Activated CD8-positive, alpha-beta memory T cell treated with anti-CD3 and anti-CD28 coated beads for 1 hour (primary cell): ENCODE data around the gene MRPL32.
A peak's percentile ranks its signal among the peaks of the same experiment; 100 is the strongest.
"Not testable (repeated sequence)": the region's sequence is repeated elsewhere in the genome, so short reads cannot be mapped to it uniquely, and the experiment has no call there.

Experiments
- DNase-seq, 2 donors: peaks; one replicate each; pipeline ENCODE4 v3.0.0-alpha.2; 2020; ENCODE audit warnings: low read depth in 1 of 2; ENCODE audit errors: extremely low read depth in 1 of 2

The MRPL32 gene

GRCh38 chr7:42931834-42932651, at the start of gene MRPL32, which contains the start of gene PSMA2:
TSS of gene MRPL32 (plus strand) at chr7:42932376. CDS start at chr7:42932387, 11 bp downstream.
TSS of gene PSMA2 (minus strand) at chr7:42932174. CDS start at chr7:42932158, 16 bp downstream.
- peak; percentile 89 for DNase-seq

- DNase-seq = no peak
Measured at GRCh38 chr7:42883950-42884349, 48.2 kb upstream of the MRPL32 start.

- DNase-seq = not testable (repeated sequence)
Measured at GRCh38 chr7:42885183-42885582, 47.0 kb upstream of the MRPL32 start.

- DNase-seq = no peak
Measured at GRCh38 chr7:42886129-42886528, 46.0 kb upstream of the MRPL32 start.

GRCh38 chr7:42886893-42887505, 45.2 kb upstream of the MRPL32 start:
- no peak for DNase-seq

- DNase-seq = no peak
Measured at GRCh38 chr7:42893346-42894240, 38.6 kb upstream of the MRPL32 start.

GRCh38 chr7:42900842-42901241, 31.3 kb upstream of the MRPL32 start:
- no peak for DNase-seq

- no peak for DNase-seq
Measured at GRCh38 chr7:42902331-42902730, 29.8 kb upstream of the MRPL32 start.

- no peak for DNase-seq
Measured at GRCh38 chr7:42906181-42906580, 26.0 kb upstream of the MRPL32 start.

- no peak for DNase-seq
Measured at GRCh38 chr7:42907316-42907715, 24.9 kb upstream of the MRPL32 start.

- no peak for DNase-seq
Measured at GRCh38 chr7:42910306-42910705, 21.9 kb upstream of the MRPL32 start.

GRCh38 chr7:42911454-42912447, 20.4 kb upstream of the MRPL32 start, which contains the start of gene C7orf25:
TSS of gene C7orf25 (minus strand) at chr7:42912070. CDS start at chr7:42910900, 1,170 bp downstream.
- peak; percentile 88 to 93 for DNase-seq

GRCh38 chr7:42913591-42913990, 18.6 kb upstream of the MRPL32 start:
- no peak for DNase-seq

- no peak for DNase-seq
Measured at GRCh38 chr7:42914009-42914408, 18.2 kb upstream of the MRPL32 start.

- DNase-seq = no peak
Measured at GRCh38 chr7:42914421-42915045, 17.6 kb upstream of the MRPL32 start.

- no peak for DNase-seq
Measured at GRCh38 chr7:42915356-42915755, 16.8 kb upstream of the MRPL32 start.

- no peak for DNase-seq
Measured at GRCh38 chr7:42922017-42922753, 10.0 kb upstream of the MRPL32 start.

- no peak for DNase-seq
Measured at GRCh38 chr7:42924223-42924838, 7.8 kb upstream of the MRPL32 start.
